ENCODE measurements around the gene SH3BP2.

Gene SH3BP2

DNA sequence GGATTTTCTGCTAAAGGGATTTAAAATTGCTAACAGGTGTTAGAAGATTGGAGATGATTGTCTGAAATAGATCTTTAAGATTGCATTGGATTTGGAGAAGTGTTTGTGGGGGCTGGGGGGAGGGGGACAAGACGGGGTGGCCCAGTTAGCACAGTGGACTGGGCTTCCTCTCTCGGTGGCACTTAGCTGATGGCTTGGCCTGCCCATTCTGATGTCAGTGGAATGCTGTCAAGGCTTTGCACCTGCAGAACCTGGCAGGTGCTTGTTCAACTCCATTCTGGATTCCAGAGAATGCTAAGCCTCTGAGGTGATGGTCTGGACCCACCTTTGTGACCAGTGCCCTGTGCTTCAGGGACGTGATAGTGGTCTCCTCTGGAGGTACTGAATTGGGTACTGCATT, 94.5 kb downstream of the SH3BP2 start:
- FAIRE-seq = no peak

DNA sequence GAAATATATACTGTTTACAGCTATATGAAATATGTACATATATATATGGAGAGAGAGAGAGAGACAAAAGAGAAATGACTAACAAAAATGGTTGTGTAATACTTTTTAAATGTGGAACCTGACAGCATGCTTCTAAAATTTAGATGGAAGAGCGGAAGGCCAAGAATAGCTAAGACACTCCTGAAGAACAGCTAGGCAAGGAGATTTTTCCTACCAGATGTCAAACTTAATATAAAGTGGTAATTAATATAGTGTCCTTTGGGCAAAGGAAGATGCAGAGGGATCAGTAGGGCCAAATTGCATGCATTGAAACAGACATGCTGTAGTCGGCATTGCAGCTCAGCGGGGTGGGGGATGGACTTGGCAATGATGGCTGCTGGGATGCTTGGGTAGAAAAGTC, 96.0 kb downstream of the SH3BP2 start:
- no peak for FAIRE-seq

Data from endometrium (tissue), 2 donors.